ENCODE measurements around the gene BRICD5.

BRICD5 gene

DNA sequence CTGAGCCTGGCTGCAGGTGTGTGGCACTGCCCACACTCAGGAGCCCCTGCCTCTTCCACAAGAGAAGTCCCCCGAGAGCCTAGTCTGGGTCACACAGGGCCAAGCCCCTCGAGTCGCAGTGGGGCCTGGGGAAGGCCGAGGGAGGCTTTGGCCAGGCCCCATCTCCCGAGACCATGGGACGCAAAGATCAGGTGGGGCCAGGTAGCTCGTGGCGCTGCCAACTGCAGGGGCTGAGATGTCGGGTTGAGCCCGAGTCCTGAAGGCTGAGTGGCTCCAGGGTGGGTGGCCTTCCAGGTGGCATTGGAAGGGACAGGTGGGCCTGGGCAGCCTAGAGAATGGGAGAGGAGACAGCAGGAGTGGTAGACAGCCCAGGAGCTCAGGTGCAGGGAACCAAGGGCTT lies 48.8 kb downstream of the BRICD5 start:
- no peak overlapping the region for H2AFZ ChIP-seq (ENCODE audit: low read depth, low read length)
- peaks cover 37% of the 10 kb centered on the region for H3K4me1 ChIP-seq (ENCODE audit: insufficient read depth, low read length)
- H3K4me3 ChIP-seq (ENCODE audit: low read length), result no peak overlapping the region
- H3K9me3 ChIP-seq (ENCODE audit: low read length), result no peaks in the 10 kb centered on the region
- peaks cover 10% of the 10 kb centered on the region for H3K36me3 ChIP-seq (ENCODE audit: insufficient read depth, low read length)
- H3K27me3 ChIP-seq (ENCODE audit: insufficient read depth, low read length), result no peaks in the 10 kb centered on the region

DNA sequence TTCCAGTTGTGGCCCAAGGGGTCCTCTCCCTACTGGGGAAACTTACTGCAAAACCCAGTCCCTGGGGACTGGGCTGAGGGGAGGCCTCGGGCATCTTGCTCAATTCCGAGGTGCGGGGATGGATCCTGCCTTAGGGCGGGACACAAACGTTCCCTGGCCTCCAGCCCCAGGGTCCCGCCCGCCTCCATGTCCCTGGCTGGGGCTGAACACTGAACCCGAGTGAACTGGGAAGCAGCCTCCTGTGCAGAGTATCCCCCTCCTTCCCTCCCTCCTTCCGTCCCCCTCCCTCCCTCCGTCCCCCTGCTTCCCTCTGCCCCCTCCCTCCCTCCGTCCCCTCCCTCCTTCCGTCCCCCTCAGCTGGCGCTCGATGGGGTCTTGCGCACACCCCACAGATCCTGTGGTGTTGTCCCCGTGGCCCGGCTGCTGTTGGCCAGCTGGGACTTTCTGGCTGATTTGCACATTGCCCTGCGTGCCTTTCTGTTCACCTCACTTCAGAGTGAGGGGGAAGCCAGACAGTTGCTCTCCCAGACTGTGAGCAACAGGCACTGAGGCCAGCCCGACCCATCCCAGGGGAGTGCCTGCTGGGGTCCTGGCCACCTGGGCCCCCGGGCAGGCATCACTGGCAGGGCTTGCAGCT lies 49.6 kb downstream of the BRICD5 start:
- Histone ChIP-seq H3K4me1 (ENCODE audit: insufficient read depth, low read length) (peaks cover 43% of the 10 kb centered on the region), H2AFZ (ENCODE audit: low read depth, low read length) (no peak overlapping the region), H3K9me3 (ENCODE audit: low read length) (no peaks in the 10 kb centered on the region), H3K4me3 (ENCODE audit: low read length) (no peak overlapping the region), H3K27me3 (ENCODE audit: insufficient read depth, low read length) (no peaks in the 10 kb centered on the region), H3K36me3 (ENCODE audit: insufficient read depth, low read length) (peaks cover 6% of the 10 kb centered on the region)
